ENCODE measurements around the gene CHSY3. TPM values are rescaled to one million over a fixed set of nuclear protein-coding genes. Genes with fewer than 3 reads are reported as not detected.

The CHSY3 gene
- total RNA-seq, 1 donor from 2014 or later, result 1.7 TPM

- DNase-seq (ENCODE audit: low read depth), result peak; percentile 9
- peak; percentile 80 for TF ChIP-seq CTCF (IDR thresholded peaks at IDR 0.05; ENCODE audit: insufficient read depth, low read length, poor library complexity, severe bottlenecking)
These were observed 237.5 kb downstream of the CHSY3 start for GRCh38 chr5:130141659-130142320.

GRCh38 chr5:130151239-130151638, 247.0 kb downstream of the CHSY3 start:
- H3K4me3 ChIP-seq (ENCODE audit: low read depth, low read length), result no peak overlapping the region

More at GRCh38 chr5:130141659-130142320, 237.5 kb downstream of the CHSY3 start:
- Histone ChIP-seq H3K36me3 (ENCODE audit: control insufficient read depth, insufficient read depth, low read length) (no peaks in the 10 kb centered on the region), H3K4me3 (ENCODE audit: low read depth, low read length) (no peak overlapping the region), H3K27me3 (ENCODE audit: control insufficient read depth, insufficient read depth, low read length) (no peaks in the 10 kb centered on the region)

GRCh38 chr5:130155345-130156011, 251.2 kb downstream of the CHSY3 start:
- Histone ChIP-seq H3K36me3 (ENCODE audit: control insufficient read depth, insufficient read depth, low read length) (no peaks in the 10 kb centered on the region), H3K27me3 (ENCODE audit: control insufficient read depth, insufficient read depth, low read length) (no peaks in the 10 kb centered on the region), H3K4me3 (ENCODE audit: low read depth, low read length) (no peak overlapping the region)
- no peak for DNase-seq (ENCODE audit: low read depth)
- no peak for TF ChIP-seq CTCF (IDR thresholded peaks at IDR 0.05; ENCODE audit: insufficient read depth, low read length, poor library complexity, severe bottlenecking)

More at GRCh38 chr5:130151239-130151638, 247.0 kb downstream of the CHSY3 start:
- TF ChIP-seq CTCF (IDR thresholded peaks at IDR 0.05; ENCODE audit: insufficient read depth, low read length, poor library complexity, severe bottlenecking), result no peak
- no peak for DNase-seq (ENCODE audit: low read depth)
- Histone ChIP-seq H3K27me3 (ENCODE audit: control insufficient read depth, insufficient read depth, low read length) (no peaks in the 10 kb centered on the region), H3K36me3 (ENCODE audit: control insufficient read depth, insufficient read depth, low read length) (no peaks in the 10 kb centered on the region)

GRCh38 chr5:130158036-130158435, 253.8 kb downstream of the CHSY3 start:
- DNase-seq (ENCODE audit: low read depth), result no peak

GRCh38 chr5:130159968-130160367, 255.7 kb downstream of the CHSY3 start:
- DNase-seq (ENCODE audit: low read depth), result no peak
- Histone ChIP-seq H3K27me3 (ENCODE audit: control insufficient read depth, insufficient read depth, low read length) (no peaks in the 10 kb centered on the region), H3K4me3 (ENCODE audit: low read depth, low read length) (no peak overlapping the region), H3K36me3 (ENCODE audit: control insufficient read depth, insufficient read depth, low read length) (no peaks in the 10 kb centered on the region)
- no peak for TF ChIP-seq CTCF (IDR thresholded peaks at IDR 0.05; ENCODE audit: insufficient read depth, low read length, poor library complexity, severe bottlenecking)

More at GRCh38 chr5:130158036-130158435, 253.8 kb downstream of the CHSY3 start:
- no peak overlapping the region for H3K4me3 ChIP-seq (ENCODE audit: low read depth, low read length)
- no peaks in the 10 kb centered on the region for H3K27me3 ChIP-seq (ENCODE audit: control insufficient read depth, insufficient read depth, low read length)
- no peak for TF ChIP-seq CTCF (IDR thresholded peaks at IDR 0.05; ENCODE audit: insufficient read depth, low read length, poor library complexity, severe bottlenecking)
- H3K36me3 ChIP-seq (ENCODE audit: control insufficient read depth, insufficient read depth, low read length), result no peaks in the 10 kb centered on the region

All from kidney epithelial cell (primary cell).